Measurements from ENCODE around the gene MAN2A2. TPM values are rescaled to one million over a fixed set of nuclear protein-coding genes. Genes with fewer than 3 reads are reported as not detected.

The MAN2A2 gene
- total and polyA plus RNA-seq, 9 of the 15 experiments (the other 6 are each of a cell fraction or from before 2014, with no cell fraction given) = 7.3 to 151 (median 43.4) TPM

GRCh38 chr15:90895571-90896117 is 7.5 kb upstream of the MAN2A2 start (continued):
- TF ChIP-seq CTCF (IDR thresholded peaks at IDR 0.05 in 2 of 3, conservative IDR thresholded peaks at IDR 0.05 in 1 of 3; ENCODE audit: insufficient read depth in 2 of 3, low read depth in 1 of 3, low read length in 3 of 3) (peak; percentile 57 to 72 (median 64)), POLR2G (IDR thresholded peaks at IDR 0.05; ENCODE audit: low read depth, low read length) (no peak), ZNF584 (CRISPR knock-in tag; IDR thresholded peaks at IDR 0.05; ENCODE audit: low read depth) (no peak), E2F4 (CRISPR knock-in tag; IDR thresholded peaks at IDR 0.05; ENCODE audit: low read depth) (no peak), RB1 (IDR thresholded peaks at IDR 0.05; ENCODE audit: low read depth) (no peak), ZNF23 (CRISPR knock-in tag; IDR thresholded peaks at IDR 0.05) (no peak), NR2F6 (CRISPR knock-in tag; IDR thresholded peaks at IDR 0.05) (no peak), NR2C1 (IDR thresholded peaks at IDR 0.05) (no peak), NR2C1 (tag; IDR thresholded peaks at IDR 0.05) (no peak), RBFOX2 (IDR thresholded peaks at IDR 0.05; ENCODE audit: low read depth, low read length) (no peak), NCOA6 (IDR thresholded peaks at IDR 0.05) (no peak), MCM2 (IDR thresholded peaks at IDR 0.05; ENCODE audit: low read depth) (no peak), GATAD2A (IDR thresholded peaks at IDR 0.05) (no peak), PHB2 (IDR thresholded peaks at IDR 0.05; ENCODE audit: low read depth) (no peak), KAT2B (IDR thresholded peaks at IDR 0.05; ENCODE audit: low read depth, low read length) (no peak), ZNF165 (CRISPR knock-in tag; IDR thresholded peaks at IDR 0.05; ENCODE audit: borderline replicate concordance) (no peak), CHD2 (IDR thresholded peaks at IDR 0.05; ENCODE audit: low read depth, low read length) (no peak), ZNF224 (CRISPR knock-in tag; IDR thresholded peaks at IDR 0.05) (no peak), ZKSCAN1 (IDR thresholded peaks at IDR 0.05; ENCODE audit: low read depth, low read length) (no peak), TEAD1 (CRISPR knock-in tag; IDR thresholded peaks at IDR 0.05) (peak in 1 of 2 experiments; percentile 42; a peak in 1 of 4 replicates), THAP7 (CRISPR knock-in tag; IDR thresholded peaks at IDR 0.05) (no peak), ZNF76 (CRISPR knock-in tag; IDR thresholded peaks at IDR 0.05; ENCODE audit: borderline replicate concordance) (no peak), RAD51 (IDR thresholded peaks at IDR 0.05; ENCODE audit: borderline replicate concordance, low read depth) (no peak), USF2 (CRISPR knock-in tag; IDR thresholded peaks at IDR 0.05) (no peak), KLF16 (IDR thresholded peaks at IDR 0.05) (peak; percentile 75), SLC30A9 (CRISPR knock-in tag; IDR thresholded peaks at IDR 0.05) (no peak)
- TF ChIP-seq, protein P1, sequence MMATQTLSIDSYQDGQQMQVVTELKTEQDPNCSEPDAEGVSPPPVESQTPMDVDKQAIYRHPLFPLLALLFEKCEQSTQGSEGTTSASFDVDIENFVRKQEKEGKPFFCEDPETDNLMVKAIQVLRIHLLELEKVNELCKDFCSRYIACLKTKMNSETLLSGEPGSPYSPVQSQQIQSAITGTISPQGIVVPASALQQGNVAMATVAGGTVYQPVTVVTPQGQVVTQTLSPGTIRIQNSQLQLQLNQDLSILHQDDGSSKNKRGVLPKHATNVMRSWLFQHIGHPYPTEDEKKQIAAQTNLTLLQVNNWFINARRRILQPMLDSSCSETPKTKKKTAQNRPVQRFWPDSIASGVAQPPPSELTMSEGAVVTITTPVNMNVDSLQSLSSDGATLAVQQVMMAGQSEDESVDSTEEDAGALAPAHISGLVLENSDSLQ (IDR thresholded peaks at IDR 0.05) = peak; percentile 97
